Tibial nerve (tissue), 4 donors: ENCODE results near the gene KCNQ1. TPM values are rescaled to one million over a fixed set of nuclear protein-coding genes. Genes with fewer than 3 reads are reported as not detected.

Source experiments
- DNase-seq, 2 donors: peaks; one replicate each; pipeline ENCODE4 v3.0.0-alpha.2; 2019; ENCODE audit warnings: low spot score in 2 of 2
- H3K27ac ChIP-seq, 4 donors: fragments of 200-600 bp; sonication (generic) in 3 of 4; one replicate each; pipeline ENCODE4 v1.5.1; 2017 to 2019; ENCODE audit warnings: mild to moderate bottlenecking in 1 of 4
- H3K27me3 ChIP-seq, 2 donors: fragments of 200-600 bp; sonication (generic) in 1 of 2; one replicate each; pipeline versions ENCODE4 v1.5.1 to v1.6.0; 2017 to 2019
- H3K36me3 ChIP-seq, 3 donors: fragments of 200-600 bp; sonication (generic); one replicate each; pipeline ENCODE4 v1.5.1; 2018 to 2019
- H3K4me1 ChIP-seq, 4 donors: fragments of 200-600 bp; sonication (generic) in 3 of 4; one replicate each; pipeline ENCODE4 v1.5.1; 2017 to 2019
- H3K4me3 ChIP-seq, 4 donors: fragments of 200-600 bp; sonication (generic) in 3 of 4; one replicate each; pipeline ENCODE4 v1.5.1; 2017 to 2019; ENCODE audit warnings: mild to moderate bottlenecking in 1 of 4, moderate library complexity in 1 of 4
- H3K9me3 ChIP-seq, 4 donors: fragments of 200-600 bp; sonication (generic) in 3 of 4; one replicate each; pipeline ENCODE4 v1.5.1; 2017 to 2019
- EP300 ChIP-seq, 2 donors: sonication (generic); formaldehyde crosslinking; IDR thresholded peaks; one replicate each; pipeline ENCODE4 v1.6.1; 2017; ENCODE audit warnings: antibody characterized with exemption in 2 of 2, mild to moderate bottlenecking in 1 of 2
- POLR2A ChIP-seq, 2 donors: fragments of 450-650 bp; IDR thresholded peaks; one replicate each; pipeline ENCODE4 v1.6.1; 2017; ENCODE audit warnings: antibody characterized with exemption in 2 of 2, mild to moderate bottlenecking in 2 of 2, moderate library complexity in 2 of 2
- WGBS, 2 donors: methylation state at CpG; one replicate each; pipeline ENCODE4 v1.1.5; 2018; 5-methylcytosine and 5-hydroxymethylcytosine counted together
- total RNA-seq, 4 donors: library from RNA; depleted of rRNA; stranded (reverse); fragments of >200 nt; gene quantifications; one replicate each; pipeline ENCODE4 v1.1.0, GENCODE V29; 2016
- TF ChIP-seq, protein P1 (sequence below), 5 experiments: fragments of 200-600 bp in 3 of 5; fragments of 450-650 bp in 2 of 5; sonication (generic) in 3 of 5; IDR thresholded peaks; one replicate each; pipeline ENCODE4 v1.5.1; 2016 to 2019; ENCODE audit warnings: antibody characterized with exemption in 5 of 5, mild to moderate bottlenecking in 3 of 5, moderate library complexity in 2 of 5

Gene KCNQ1
- total RNA-seq, 4 donors from 2014 or later, result 3.5 to 11.4 (median 7.5) TPM

DNA sequence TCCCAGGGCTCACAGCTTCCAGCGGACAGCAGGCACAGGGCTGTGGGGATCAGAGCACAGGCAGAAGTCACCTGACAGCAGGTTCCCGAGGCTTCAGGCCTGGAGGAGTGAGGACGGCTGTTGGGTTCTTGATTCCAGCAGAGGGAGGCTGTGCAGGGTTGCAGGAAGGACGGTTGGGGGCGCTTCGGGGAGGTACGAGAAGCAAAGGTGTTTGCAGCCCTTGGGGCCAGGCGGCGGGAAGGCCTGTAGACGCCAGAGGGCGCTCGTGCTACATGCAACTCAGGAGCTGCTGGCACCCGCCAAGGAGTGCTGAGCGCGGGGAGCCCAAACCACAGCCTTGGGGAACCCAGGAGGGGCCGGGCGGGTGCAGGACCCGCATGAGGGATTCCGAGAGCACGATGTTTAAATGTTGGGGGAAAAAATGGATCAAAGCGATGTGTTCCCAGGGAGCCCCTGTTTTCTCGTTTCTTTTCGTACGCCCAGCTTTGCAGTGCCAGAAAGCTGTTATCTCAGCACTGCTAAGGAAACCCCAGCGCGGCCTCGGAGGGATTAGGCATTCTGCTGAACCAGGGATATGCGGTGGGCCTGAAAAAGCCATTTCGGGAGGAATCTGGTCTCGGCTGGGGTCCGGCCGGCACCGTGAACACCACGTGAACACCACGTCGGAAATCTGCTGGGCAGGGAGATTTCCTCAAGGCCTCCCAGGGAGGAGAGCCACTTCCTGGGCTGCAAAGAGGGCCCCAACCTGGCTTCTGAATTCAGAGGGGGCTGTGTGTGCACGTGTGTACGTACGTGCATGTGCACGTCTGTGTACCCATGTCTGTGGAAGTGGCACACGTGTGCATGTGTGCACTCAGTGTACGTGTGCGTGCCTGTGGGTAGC is 88.1 kb downstream of the KCNQ1 start:
- TF ChIP-seq, protein P1, sequence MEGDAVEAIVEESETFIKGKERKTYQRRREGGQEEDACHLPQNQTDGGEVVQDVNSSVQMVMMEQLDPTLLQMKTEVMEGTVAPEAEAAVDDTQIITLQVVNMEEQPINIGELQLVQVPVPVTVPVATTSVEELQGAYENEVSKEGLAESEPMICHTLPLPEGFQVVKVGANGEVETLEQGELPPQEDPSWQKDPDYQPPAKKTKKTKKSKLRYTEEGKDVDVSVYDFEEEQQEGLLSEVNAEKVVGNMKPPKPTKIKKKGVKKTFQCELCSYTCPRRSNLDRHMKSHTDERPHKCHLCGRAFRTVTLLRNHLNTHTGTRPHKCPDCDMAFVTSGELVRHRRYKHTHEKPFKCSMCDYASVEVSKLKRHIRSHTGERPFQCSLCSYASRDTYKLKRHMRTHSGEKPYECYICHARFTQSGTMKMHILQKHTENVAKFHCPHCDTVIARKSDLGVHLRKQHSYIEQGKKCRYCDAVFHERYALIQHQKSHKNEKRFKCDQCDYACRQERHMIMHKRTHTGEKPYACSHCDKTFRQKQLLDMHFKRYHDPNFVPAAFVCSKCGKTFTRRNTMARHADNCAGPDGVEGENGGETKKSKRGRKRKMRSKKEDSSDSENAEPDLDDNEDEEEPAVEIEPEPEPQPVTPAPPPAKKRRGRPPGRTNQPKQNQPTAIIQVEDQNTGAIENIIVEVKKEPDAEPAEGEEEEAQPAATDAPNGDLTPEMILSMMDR (IDR thresholded peaks at IDR 0.05), result peak; percentile 97 to 100 (median 99)
- TF ChIP-seq EP300 (IDR thresholded peaks at IDR 0.05), result peak in 1 of 2 donors; percentile 55
- TF ChIP-seq POLR2A (IDR thresholded peaks at IDR 0.05), result no peak
- 17 to 18% methylated on average over 33 to 43 of the region's 43 CpGs for WGBS, 2 donors

DNA sequence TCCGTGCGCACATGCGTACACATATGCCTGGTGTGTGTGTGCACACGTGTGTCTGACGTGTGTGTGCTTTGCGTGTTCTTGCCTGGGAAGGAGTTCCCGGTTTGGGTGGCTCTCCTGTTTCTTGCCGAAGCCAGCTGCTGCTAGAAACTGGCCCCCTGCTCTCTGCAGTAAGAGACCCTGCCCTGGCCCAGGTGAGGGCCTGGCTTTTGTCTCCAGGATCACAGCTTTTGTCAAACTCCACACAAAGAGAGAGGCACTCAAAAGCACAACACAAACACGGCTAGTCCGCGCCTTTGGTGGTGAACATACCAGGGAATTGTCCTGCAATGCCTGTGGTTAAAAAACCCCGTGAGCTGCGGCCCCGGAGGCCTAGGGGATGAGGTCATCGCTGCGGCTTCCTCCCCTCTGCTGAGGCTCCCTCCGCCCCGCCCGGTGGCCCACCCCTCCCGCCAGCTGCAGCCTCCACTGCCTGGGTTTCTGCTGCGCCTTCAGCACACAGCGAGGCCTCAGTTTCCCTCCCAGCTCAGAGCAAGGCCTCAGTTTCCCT is 88.9 kb downstream of the KCNQ1 start:
- peak overlapping the region in 1 of 4 donors; percentile 38 for H3K4me3 ChIP-seq
- no peaks in the 10 kb centered on the region for H3K36me3 ChIP-seq
- peak; percentile 66 for DNase-seq
- no peaks in the 10 kb centered on the region for H3K9me3 ChIP-seq
- no peaks in the 10 kb centered on the region for H3K27me3 ChIP-seq
- WGBS, 2 donors, result 33 to 36% methylated on average over 22 of the region's 22 CpGs
- TF ChIP-seq EP300 (IDR thresholded peaks at IDR 0.05), result peak; percentile 24 to 39
- TF ChIP-seq, protein P1 (IDR thresholded peaks at IDR 0.05), result no peak
- H3K27ac ChIP-seq, result peak overlapping the region in 2 of 4 donors; percentile 2 to 60
- peaks cover 0 to 30% (median 14%) of the 10 kb centered on the region in 4 donors for H3K4me1 ChIP-seq

More for the DNA sequence above, 88.1 kb downstream of the KCNQ1 start:
- H3K9me3 ChIP-seq, result no peaks in the 10 kb centered on the region
- H3K36me3 ChIP-seq, result no peaks in the 10 kb centered on the region
- peak; percentile 85 to 89 for DNase-seq
- peak overlapping the region in 2 of 4 donors; percentile 21 to 38 for H3K4me3 ChIP-seq
- H3K27me3 ChIP-seq, result no peaks in the 10 kb centered on the region
- peaks cover 0 to 30% (median 14%) of the 10 kb centered on the region in 4 donors for H3K4me1 ChIP-seq
- peak overlapping the region in 2 of 4 donors; percentile 26 to 60 for H3K27ac ChIP-seq

DNA sequence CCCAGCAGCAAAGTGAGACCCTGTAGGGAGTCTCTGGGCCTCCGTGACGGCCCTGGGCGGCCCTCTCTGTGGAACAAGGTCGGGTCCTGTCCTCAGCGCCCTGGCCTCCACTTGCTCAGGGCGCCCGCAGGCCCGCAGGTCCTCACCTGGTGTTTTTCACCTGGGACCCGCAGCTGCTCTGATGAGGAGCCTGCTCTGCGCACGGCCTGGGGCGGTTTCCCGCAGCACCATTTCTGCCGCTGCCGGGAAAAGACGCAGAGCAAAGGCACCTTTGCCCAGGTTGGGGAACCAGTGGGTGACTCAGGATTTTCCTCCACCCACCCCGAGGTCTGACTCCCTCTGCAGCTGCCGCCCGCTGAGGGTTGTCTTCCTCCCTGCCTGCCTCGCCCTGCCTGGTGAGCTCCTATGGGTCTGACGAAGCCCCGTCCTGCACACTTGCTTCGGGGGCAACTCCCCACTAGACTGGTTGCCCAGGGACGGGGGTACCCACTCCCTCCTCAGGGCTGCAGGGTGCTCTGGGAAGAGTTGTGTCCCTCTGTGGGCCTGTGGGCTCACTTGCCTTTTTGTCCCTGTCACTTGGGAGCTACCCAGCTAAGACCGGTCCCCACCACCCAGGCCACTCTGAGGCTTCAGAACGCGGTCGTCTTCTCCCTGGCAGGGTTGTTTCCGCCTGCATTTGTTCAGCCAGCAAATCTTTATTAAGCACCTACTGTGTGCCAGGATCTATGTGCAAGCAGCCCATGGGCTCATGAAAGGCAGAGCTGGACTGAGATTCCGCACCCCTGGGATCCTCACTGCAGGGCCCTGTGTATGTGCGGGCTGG is 89.5 kb downstream of the KCNQ1 start:
- Histone ChIP-seq H3K27ac (peak overlapping the region in 2 of 4 donors; percentile 2 to 60), H3K4me1 (peaks cover 0 to 30% (median 14%) of the 10 kb centered on the region in 4 donors), H3K27me3 (no peaks in the 10 kb centered on the region), H3K36me3 (no peaks in the 10 kb centered on the region), H3K4me3 (no peak overlapping the region), H3K9me3 (no peaks in the 10 kb centered on the region)
- 92% methylated on average over 19 to 25 of the region's 31 CpGs for WGBS, 2 donors
- TF ChIP-seq POLR2A (IDR thresholded peaks at IDR 0.05) (no peak), EP300 (IDR thresholded peaks at IDR 0.05) (no peak)
- TF ChIP-seq, protein P1 (IDR thresholded peaks at IDR 0.05), result no peak
- no peak for DNase-seq

DNA sequence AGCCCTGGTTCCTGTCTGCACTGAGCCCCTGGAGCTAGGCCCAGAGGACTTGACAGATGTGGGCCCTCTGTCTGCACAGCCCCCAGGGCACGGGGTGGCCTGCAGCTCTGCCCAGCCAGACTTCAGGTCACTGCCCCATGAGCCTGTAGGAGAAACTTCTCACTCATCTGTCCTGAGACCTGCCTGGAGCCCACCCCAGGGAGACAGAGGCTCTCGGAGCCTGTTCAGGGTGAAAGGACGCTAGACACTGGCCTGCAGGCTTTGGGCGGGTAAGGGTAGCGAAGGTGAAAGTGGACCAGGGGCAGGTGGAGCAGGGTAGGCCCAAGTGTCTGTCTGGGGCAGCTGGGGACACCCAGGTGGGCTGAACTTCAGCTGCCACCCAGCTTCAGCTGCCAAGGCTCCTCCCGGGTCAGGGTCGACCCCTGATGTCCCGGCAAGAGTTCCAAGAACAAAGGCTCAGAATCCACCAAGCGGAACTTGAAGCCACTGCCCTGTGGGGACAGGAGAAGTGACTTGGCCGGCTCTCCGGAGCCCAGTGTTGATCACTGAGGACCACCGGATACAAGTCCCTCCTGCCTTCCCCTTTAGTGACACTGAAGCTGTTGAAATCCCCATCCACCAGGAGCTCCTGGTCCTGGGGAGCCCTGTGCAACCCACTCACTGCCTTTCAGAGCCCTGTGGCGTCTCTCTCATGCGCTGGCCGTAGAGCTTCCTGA is 90.3 kb downstream of the KCNQ1 start:
- no peaks in the 10 kb centered on the region for H3K36me3 ChIP-seq
- TF ChIP-seq, protein P1 (IDR thresholded peaks at IDR 0.05), result no peak
- TF ChIP-seq POLR2A (IDR thresholded peaks at IDR 0.05) (no peak), EP300 (IDR thresholded peaks at IDR 0.05) (no peak)
- H3K4me1 ChIP-seq, result peaks cover 0 to 30% (median 14%) of the 10 kb centered on the region in 4 donors
- WGBS, 2 donors, result 86 to 88% methylated on average over 12 to 15 of the region's 15 CpGs
- no peak overlapping the region for H3K4me3 ChIP-seq
- no peak for DNase-seq
- no peaks in the 10 kb centered on the region for H3K9me3 ChIP-seq
- H3K27me3 ChIP-seq, result no peaks in the 10 kb centered on the region
- H3K27ac ChIP-seq, result no peak overlapping the region
